KG1 (cell line): Measurements from ENCODE around the gene TTC7B.

Source experiments
- DNase-seq: peaks from one replicate; lab custom pipeline; 2025; lab: John Stamatoyannopoulos, UW

Gene TTC7B

DNA sequence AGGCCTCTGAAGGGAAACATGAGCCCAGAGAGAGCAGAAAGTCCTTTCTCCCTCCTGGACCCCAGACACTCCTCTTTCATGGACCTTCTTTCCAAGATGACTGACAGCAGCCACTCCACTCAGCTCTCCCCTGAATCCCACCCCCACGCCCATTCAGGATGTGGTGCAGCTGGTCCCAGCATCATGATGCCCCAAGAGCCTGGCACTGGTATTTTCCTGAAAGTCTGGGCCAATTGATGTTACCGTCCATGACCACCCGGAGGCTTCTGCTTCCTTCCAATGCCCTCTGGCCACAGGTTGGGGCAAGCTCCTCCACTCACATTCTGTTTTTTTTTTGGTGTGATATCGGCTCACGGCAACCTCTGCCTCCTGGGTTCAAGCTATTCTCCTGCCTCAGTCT lies 306.8 kb downstream of the TTC7B start:
- DNase-seq, result no peak

DNA sequence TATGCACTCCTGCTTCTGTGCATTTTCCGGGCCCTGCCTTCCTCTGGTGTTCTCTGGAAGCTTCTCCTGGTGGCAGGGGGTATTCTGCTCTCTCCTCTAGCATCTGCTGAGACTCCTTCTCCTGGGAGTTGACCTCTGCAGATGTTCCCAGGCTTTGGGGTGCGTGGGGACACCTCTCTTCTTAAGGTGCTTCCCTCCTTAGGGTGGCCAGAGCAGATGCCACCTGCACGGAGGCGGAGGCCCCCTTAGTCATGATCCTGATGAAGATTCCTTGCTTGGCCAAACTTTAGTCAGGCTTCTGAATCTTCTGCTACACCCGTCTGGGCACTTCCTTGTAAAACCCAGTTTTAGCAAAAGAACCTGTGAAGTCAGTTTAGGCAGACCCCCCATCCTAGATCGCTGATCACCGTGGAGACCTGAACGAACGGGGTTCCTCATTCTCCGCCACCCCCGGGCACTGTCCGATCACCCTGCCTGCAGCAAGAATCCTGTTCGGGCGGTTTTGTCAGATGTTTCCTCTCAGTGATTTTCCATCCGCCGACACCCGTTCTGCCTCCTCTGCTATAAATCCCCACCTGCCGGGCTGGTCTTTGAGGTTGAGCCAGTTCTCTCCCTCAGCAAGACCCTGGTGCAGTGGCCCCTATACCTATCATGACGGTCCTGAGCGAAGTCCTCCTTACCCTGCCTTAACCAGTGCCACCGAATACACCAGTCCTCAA lies 307.5 kb downstream of the TTC7B start:
- DNase-seq, result peak; percentile 11

DNA sequence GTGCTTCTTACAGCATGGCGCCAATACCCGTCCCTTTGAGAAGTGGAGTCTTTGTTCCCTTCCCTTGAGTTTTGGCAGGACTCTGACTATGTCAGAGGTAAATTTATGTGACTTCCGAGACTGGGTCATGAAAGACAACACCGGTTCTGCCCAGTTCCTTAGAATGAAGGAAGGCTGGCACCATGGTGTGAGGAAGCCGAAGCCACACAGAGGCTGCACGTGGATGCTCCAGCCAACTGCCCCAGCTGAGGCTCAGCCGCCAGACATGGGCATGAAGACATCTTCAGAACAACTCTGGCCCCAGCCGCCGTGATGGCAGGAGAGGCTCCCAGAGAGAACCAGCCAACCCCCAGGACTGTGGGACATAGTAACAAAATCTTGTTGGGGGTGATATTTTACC lies 308.2 kb downstream of the TTC7B start:
- DNase-seq, result no peak

DNA sequence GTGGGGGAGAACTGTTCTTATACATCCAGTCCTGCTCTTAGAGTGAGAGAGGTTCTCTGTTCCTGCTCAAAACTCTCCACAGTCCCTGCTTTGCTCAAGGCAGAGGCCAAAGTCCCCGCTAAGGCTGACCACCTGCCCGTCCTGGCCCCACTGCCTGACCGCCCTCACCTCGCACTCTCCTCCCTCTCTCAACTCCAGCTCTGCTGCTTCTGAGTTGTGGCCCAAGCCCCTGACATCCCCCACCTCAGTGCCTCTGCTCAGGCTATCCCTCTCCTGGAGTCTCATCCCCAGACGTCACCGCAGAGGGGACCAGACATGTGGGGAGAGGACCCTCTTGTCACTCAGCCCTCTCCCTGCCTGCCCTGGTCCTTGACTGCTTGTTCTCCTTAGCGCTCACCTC lies 308.8 kb downstream of the TTC7B start:
- no peak for DNase-seq

DNA sequence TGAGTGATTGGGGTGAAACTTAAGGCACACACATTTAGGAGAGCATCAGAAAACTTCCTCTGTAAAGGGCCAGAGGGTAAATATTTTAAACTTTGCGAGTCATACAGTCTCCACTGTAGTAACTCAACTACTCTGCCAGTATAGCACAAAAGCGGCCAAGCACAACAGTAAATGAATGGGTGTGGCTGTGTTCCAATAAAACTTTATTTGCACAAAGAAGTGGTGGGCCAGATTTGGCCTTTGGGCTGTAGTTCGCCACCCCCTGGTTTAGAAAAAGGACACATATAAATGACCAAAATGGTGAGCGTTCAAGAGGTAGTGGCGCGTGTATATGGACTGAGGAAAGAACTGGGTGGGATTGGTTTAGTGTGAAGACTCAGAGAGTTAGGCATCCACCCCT lies 309.5 kb downstream of the TTC7B start:
- DNase-seq, result no peak

DNA sequence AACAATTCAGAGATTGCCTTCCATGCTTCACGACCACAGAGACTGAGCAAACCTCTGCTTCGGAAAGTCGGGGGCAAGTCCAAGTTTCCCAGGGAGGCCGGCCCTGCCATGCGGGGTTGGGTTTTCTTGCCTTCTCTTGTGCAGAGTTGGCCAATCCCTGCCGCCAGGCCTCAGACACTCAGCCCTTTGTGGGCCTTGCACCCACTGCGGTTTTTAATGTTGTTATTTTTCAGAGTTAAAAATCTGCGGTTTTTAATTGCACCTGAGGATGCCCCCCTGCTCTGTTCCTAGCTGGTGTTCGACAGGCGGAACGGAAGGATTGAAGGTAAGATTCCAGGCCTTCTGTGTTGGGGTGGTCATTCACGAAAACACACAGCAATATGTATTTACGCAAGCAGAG lies 310.7 kb downstream of the TTC7B start:
- DNase-seq, result no peak

DNA sequence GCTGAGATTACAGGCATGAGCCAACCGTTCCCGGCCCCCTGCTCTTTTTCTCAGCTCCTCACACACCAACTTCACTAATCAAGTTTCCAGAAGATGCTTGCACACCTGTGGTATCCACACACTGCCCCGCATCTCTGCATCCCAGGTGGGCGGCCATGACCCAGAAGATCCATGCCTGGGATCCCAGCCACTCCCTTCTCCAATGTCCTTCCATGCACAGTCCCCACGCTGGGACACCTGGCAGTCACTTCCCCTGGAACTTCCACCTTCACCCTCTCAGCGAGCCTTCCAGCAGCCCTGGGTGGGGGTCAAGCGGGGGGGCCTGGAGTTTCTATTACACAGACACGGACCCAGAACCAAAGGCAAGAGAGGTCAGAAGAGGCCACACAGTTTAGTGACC lies 311.6 kb downstream of the TTC7B start:
- no peak for DNase-seq

DNA sequence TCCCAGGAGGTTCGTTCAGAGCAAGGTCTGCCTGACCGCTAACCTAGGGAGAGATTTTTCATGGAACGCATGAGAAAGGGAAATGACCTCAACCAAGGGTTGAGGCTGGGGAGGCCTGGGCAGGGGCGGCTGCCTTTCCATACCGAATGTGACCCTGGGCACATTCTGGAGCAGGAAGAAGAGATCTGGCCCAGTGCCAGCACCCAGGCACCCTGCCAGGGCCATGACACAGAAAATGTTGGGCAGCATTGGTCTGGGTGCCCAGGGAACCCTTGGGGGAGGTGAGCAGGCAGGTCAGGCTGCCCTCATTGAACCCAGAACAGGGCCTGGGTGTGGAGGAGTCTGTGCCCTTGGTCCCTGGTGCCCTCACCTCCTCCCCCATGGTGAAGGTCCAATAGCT lies 312.6 kb downstream of the TTC7B start:
- DNase-seq, result no peak

DNA sequence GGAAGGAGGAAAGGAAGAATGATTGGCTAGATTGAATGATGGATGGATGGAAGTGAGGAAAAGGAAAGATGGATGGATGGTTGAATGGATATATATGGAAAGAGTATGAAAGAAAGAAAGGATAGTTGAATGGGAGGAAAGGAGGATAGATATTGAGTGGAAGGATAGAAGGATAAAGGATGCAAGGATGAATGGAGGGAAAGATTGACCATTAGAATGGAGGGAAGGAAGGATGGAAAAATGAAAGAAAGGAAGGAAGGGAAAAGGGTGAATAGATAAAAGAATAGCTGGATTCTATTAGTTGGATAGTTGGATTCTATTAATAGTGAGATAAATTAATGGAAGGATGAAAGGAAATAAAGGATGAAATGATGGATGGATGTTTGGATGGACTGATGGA lies 313.5 kb downstream of the TTC7B start:
- no peak for DNase-seq

DNA sequence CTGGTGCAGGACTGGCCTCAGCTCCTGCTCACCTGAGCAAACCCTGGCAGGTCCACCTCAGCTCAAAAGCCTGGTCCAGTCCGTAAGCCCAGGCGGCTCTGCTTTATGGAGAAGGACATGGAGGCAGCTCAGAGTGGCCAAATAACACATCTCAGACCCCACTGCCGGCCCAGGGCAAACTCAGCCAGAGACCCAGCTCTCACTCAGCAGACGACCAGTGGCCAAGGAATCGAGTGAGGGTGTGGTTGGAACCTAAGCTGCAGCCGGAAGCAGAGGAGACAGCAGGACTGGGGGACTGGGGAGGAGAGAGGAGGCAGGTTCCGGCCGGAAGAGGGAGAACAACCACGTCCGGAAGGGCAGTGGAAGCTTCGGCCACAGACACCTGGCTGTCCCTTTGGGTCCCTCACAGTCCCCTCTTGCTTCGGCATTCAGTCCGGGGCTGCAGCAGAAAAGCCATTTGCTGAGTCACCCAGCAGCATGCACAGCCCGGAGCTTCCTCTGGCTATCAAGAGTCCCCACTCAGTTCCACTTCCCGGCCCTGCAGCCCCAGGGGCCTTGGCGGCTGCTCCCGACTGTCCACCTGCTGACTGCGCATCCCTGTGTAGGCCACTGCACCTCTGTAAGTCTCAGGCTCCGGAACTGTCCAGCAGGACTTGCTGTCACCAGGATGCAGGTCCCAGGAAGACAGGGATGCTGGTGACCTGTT lies 315.4 kb downstream of the TTC7B start:
- peak; percentile 12 for DNase-seq

DNA sequence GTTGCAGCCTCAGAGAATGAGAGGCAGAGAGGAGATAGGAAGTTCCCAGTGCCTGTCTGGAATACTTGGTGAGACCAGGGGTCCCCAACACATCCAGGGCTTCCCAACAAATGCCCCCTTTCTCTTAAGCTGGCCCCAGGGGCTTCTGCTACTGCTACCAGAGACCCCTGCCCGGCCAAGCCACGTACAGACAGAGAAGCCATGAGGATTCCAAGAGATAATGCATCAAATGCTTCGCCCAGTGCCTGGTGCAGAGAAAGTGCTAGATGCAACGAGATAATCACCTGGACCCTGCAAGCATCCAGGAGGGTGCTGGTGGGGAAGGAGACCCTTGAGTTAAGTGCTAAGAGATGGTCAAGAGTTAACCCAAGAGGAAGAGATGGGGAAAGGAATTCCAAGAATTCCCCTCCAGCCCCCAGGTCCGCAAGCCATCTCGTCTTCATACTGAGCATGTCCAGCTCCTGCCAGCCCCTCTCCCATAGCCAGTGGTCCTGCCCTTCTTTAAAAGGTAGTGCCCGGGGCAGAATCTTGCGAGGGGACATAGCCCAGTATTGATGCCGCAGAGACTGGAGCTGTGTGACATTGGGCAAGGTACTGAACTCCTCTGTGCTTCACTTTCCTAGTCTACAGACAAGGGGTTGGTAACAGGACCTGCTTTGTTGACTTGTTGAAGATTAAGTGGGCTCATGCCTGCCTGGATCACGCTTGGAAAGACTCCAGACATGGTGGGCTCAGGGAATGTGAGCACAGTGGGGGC lies 316.1 kb downstream of the TTC7B start:
- DNase-seq, result no peak

DNA sequence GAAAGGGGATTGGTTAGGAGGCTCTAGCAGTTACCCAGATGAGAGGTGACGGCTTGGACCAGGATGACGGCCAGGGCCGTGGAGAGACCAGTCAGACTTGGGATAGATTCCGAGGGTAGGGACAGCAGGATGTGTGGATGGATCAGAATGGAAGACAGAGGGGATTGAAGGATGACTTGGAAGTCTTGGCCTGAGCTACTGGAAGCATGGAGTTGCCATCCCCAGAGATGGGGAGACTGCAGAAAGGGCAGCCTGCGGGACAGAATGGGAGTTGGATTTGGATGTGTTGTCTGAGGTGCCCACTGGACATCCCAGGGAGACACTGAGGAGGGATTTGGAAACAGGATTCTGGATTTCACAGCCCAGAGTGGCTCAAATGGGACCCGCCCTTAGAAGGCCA lies 317.1 kb downstream of the TTC7B start:
- DNase-seq, result no peak

DNA sequence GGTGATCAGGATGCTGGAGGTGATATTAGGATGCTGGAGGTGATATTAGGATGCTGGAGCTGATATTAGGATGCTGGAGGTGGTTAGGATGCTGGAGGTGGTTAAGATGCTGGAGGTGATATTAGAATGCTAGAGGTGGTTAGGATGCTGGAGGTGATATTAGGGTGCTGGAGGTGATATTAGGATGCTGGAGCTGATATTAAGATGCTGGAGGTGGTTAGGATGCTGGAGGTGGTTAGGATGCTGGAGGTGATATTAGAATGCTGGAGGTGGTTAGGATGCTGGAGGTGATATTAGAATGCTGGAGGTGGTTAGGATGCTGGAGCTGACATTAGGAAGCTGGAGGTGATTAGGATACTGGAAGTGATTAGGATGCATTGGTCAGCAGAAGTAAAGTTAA lies 318.0 kb downstream of the TTC7B start:
- DNase-seq, result no peak

DNA sequence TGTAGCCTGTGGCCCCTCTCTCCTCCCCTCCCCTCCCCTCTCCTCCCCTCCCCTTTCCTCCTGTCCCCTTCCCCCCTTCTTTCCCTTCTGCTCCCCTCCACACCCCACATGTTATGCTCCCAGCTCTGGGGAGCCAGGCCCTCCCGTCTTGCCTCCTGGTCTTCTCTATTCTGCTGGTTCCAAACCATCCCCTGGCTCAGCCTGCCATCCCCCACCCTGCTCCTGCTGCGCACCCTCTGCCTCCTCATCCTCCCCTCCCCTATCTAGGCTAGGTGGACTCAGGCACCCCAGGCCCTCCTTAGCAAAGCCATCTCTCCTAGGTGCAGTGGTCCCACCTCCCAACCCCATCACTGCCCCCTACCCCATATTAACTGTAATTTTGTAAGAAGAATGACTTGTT lies 319.9 kb downstream of the TTC7B start:
- DNase-seq, result no peak

DNA sequence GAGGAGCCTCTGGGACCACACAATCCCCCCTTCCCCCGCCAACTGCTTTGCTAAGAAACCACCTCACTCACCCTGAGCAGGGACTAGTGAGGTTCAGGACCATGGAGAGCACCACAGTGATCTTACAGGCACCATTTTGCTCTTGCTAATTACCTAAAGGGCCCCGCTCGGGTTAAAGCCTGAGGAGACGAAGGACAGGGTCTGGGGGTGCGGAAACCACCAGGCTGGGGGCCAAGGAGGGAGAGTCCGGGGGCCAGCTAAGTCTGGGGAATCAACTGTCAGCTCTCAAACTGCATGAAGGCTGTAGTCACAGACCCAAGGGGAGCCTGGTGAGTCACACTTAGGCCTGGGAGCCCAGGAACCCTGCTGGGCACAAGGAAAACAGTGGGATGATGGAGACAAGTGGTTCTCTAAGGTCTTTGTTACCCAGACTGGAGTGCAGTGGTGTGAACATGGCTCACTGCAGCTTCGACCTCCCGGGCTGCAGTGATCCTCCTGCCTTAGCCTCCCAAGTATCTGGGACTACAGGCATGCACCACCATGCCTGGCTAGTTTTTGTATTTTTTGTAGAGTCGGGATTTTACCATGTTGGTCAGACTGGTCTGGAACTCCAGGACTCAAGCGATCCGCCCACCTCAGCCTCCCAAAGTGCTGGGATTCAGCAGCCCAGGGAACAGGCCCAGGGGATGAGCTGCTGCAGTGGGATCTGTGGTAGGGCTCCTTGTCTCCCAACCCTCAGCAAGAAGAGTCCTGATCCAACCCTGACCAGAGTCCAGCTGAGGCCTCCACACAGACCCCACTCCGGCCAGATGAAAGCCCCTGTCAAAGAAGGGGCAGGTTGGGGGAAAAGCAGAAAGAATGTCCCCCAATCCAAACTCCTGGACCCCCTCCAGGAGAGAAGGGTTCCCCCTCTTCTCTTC lies 320.6 kb downstream of the TTC7B start:
- DNase-seq, result peak; percentile 45

DNA sequence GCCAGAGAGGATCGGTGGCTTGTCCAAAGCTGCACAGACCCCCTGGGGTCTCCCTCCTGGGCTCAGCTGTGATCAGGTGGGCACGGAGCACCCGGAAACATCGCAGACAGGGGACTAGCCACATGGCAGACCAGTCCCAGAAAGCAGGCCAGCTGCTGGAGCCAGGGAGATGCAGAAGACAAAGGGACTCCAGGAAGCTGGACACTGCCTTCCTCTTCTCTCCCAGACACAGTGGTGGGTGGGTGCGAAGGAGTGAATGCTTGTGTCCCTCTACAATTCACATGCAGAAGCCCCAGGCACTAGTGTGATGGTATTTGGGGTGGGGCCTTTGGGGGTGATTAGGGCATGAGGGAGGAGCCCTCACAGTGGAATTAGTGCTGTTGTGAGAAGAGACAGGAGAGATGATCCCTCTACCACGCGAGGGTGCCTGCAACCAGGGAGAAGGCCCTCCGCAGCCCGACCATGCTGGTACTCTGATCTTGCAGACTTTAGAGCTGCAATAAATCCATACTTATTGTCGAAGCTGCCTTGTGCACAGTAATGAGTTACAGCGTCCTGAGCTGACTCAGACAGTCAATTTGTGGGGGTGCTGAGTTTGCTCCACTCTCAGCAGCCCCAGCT lies 324.2 kb downstream of the TTC7B start:
- DNase-seq, result no peak

DNA sequence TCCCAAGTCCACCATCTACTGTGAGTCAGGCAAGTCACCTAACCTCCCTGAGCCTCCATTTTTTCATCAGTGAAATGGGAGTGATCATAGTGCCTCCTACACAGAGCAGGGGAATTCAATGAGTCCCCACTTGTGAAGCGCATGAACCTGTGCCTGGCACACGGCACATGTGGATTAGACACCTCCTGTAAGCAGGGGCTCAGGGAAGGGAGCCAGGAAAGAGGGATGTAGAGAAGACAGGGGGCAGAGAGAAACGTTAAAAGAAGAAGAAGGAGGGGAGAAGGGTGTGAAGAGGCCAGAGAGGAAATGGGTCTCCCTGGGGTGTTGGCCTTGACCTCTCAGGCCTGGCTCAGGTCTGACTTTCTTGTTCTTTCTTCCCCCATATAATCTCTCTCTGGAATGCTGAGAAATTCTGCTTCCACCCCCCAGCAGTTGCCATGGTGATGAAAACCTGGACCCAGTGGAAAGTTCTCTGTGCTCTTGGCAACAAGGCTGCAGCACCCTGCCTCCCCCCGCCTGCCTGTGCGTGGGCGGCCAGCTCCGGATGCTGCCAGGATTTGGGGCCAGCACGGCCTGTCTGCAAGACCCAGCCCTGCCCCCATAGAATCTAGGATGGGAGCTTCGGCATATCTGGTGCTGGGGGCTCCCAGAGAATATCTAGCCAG lies 324.9 kb downstream of the TTC7B start:
- DNase-seq, result no peak

DNA sequence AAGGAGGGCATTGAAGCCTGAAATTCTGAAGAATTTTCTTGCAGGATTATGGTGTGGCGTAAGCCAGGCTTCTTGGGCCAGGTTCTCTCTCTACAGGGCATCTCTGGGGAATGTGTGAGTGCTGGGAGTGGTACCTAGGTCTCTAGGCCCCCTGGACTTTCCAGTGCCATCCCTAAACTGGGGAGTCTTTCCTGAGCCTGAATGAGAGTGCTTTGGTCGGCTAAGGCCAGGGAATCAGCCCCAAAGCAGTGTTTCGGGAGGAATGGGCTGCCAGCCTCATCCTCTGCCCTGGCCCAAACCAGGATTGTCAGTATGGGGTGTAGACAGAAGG lies 325.5 kb downstream of the TTC7B start:
- no peak for DNase-seq

DNA sequence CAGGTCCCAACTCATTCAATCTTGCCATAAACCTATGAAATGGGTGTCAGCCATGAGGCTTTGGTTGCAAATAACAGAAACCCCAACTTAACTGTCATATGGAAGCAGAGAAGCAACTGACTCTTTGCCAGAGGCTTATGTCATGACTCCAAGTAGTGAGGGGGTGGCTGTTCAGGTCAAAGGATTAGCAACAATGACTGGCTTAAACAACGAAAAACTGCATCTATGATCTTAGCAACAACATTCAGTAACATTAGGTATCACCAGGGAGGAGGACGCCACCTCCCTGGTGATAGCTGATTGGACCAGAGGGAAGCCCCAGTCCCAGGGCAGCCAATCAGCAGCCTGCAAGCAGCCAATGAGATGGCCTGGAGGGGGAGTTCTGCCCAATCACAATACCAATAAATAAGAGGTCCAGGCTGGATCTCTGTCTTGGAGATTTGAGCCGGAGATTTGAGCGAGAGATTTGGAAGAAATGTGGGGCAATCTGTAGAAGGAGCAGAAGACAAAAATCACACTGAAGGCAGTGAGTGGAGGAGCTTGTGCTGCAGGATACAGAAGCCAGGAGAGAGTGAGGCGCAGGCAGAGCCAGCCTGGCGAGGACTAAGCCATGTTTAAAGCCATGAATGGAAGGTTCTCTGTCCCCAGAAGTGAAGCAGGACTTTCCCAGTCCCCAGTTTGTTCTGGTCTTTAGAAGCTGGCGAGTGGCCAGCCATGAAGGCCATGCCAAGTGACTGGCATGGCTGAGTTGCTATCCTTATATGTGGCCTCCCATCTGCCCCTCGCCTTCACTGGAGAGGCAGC lies 326.1 kb downstream of the TTC7B start:
- no peak for DNase-seq

DNA sequence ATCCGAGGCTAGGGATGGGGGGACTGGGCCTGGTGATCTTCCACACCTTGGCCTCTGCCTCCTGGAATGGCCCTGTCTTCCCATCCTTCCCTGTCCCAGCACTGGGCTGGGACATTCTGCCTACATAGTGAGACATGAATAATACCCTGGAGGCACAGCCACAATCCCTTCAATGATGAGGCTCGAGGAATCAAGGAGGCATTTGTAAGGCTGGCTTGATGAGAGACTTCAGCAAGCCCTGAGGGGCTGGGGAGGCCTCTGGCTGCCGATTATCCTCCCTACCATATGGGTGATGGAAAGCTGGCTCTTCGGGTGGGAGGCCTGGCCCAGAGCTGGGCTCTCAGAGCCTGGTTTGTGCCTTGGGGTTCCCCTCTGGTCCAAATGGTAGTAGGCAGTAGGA lies 326.9 kb downstream of the TTC7B start:
- no peak for DNase-seq
